ENCODE data around the gene FAM83D.

GRCh38 chr20:38890497-38890818, 35.8 kb upstream of the FAM83D start:
- TF ChIP-seq POLR2A (IDR thresholded peaks at IDR 0.05) (no peak), CTCF (IDR thresholded peaks at IDR 0.05) (no peak)

Measured in sigmoid colon (tissue), 3 donors.